Activated CD4-positive, alpha-beta T cell treated with anti-CD3 and anti-CD28 coated beads for 4 hours (primary cell): ENCODE results near the gene ETS1.
A peak's percentile ranks its signal among the peaks of the same experiment; 100 is the strongest.

Experiments used
- DNase-seq, 2 donors: peaks; one replicate each; pipeline ENCODE4 v3.0.0-alpha.2; 2020

ETS1 gene

DNA sequence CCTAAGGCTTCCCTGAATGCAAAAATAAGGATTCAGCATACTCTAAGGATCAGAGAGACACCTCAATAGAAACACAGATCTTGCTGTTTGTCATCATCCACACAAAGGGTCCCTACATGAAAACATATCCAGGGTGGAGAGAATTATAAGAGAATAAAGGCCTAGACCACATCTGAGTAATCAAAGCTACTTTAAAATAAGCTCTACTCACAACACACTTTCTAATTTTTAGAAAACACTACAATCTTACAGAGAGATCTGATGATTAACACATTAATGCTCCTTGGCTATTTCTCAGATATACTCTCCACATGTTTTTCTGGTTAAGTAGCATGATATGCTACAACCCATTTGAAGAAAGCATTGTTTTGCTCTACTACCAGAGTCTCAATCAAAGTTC is 108.2 kb downstream of the ETS1 start:
- no peak for DNase-seq

DNA sequence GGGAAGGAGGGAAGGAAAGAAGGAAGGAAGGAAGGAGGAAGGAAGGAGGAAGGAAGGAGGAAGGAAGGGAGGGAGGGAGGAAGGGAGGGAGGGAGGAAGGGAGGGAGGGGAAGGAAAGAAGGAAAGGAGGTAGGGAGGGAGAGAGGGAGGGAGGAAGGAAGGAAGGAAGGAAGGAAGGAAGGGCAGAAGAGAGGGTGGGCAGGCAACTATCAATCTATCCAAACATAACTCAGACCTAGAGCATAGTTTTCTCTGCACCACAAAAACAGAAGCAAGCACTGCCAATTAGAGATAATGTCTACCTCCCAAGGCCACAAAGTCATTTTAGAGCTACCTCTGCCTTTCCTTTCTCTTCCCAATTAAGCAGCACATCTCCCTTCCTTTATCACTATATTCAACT is 109.1 kb downstream of the ETS1 start:
- DNase-seq: no peak

DNA sequence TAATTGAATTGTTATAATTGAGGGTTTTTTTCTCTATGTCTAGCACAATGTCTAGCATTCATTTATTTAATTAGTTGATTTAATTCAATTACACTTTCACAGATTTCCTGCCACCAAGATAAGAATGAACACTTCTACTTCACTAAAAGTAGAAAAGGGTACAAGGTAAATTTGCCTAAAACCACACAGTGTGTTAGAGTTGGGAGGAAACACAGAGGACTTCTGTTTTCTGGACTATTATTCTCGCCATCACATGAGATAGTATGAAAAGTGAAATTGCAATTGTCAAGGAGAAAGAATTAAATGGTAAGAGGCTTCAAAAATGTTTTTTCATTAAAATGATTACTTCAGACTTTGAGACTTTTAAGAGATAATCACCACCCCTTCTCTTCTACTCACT is 109.5 kb downstream of the ETS1 start:
- DNase-seq: no peak

DNA sequence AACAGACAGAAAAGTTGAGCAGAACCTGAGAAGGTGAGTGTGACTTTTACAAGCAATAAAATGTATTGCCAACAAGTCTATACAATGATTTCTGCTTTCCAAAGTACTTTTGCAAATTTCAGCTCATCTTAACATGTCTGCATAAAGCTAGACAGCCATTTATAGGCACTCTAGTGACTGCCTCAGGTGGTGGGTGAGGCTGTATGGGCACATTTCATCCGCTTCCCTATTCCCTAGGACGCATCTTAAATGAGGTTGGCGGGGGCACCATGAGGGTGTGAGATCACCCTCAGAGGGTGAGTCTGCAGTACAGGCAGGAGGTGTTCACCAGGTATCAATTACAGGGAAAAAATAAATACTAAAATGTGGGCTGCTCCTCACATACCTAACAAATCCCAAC is 110.1 kb downstream of the ETS1 start:
- no peak for DNase-seq

DNA sequence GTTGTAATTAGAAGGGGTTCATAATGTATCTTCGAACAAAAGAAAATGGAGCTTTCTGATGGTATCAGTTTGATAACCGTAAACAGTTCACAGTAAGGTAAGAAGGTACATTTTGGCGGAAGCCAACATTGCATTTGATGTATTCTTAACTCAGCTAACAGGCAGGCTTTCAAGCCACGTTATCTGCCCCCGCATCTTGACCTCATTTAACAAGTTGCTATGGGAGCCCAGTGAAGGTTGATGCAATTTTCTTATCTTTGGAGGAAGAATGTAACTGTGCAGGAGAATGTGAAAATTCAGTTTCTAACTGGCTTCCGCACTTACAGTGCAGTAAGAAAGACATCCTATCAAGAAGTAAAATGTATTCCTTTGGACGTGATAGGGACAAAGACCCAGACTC is 110.6 kb downstream of the ETS1 start:
- DNase-seq: peak; percentile 73 to 74

DNA sequence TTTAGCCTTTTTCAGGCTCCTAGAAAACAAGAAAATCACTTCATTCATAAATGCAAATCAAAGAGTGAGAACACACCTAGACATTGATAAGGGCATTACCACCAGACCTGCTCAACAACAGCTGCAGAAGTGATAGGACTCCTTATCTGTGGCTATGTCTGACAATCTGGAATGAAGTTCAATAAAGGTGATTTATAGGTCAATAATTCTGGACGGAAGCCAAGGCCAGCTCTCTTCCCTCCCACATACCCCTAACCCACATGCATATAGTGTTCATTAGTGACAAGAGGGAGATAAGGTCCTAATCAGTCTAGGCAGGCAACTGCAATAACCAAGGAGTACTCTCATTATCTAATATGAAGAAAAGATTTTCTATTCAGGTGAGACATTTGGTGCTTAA is 111.3 kb downstream of the ETS1 start:
- no peak for DNase-seq

DNA sequence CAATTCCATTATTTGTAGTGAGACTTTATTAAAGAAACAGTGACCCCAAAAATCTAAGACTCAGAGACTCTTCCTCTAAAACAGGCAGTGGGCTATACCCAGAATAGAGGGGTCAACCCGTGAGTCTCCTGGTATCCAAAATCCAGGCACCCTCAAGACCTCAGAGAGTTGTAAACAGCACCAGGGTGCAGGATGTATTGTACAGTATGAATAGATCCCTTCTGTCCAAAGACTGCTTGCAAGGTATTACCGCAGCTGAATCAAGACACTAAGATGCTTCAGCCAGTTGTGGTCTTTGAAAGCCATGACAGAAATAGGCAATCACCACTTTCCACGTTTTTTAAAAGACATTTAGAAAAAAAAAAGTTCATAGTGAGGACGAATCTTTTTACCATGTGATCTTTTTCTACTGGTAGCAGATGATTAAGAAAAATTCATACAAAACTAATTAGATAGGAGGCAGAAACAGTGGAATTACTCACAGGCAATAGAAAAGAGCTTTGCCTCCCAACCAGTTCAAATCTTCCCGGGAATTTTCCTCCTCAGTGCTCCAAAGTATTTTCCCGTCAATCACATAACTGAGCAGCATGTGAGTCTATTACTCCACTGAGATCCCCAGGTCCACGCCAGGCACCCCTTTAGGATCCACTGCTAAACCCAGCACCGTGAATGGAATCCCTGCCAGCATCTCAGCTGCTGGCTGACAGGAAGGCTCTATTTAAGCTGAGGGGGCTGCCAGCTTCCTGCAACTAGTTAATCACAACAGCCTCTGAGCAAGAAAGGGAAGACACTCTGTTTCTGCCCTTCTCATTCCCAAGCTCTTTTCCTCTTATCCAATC is 113.1 kb downstream of the ETS1 start:
- DNase-seq: no peak

DNA sequence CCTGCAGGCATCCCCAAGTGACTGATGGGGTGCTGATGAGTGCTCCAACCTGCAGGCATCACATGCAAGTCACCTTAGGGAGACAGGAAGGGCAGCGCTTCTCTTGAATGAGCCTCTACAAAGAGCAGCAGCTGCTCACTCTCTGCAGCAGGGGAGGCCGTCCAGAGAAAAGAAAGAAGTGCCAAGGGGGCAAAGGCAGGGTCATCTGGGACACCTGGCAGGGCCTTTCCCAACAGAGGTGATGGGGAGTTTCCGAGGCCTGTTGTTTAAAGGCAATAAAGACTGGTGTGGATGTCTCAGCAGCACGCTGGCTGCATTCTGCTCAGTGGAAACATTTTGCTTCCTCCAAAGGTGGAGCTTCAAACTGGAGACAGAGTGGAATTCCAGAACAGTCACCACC is 113.7 kb downstream of the ETS1 start:
- no peak for DNase-seq

DNA sequence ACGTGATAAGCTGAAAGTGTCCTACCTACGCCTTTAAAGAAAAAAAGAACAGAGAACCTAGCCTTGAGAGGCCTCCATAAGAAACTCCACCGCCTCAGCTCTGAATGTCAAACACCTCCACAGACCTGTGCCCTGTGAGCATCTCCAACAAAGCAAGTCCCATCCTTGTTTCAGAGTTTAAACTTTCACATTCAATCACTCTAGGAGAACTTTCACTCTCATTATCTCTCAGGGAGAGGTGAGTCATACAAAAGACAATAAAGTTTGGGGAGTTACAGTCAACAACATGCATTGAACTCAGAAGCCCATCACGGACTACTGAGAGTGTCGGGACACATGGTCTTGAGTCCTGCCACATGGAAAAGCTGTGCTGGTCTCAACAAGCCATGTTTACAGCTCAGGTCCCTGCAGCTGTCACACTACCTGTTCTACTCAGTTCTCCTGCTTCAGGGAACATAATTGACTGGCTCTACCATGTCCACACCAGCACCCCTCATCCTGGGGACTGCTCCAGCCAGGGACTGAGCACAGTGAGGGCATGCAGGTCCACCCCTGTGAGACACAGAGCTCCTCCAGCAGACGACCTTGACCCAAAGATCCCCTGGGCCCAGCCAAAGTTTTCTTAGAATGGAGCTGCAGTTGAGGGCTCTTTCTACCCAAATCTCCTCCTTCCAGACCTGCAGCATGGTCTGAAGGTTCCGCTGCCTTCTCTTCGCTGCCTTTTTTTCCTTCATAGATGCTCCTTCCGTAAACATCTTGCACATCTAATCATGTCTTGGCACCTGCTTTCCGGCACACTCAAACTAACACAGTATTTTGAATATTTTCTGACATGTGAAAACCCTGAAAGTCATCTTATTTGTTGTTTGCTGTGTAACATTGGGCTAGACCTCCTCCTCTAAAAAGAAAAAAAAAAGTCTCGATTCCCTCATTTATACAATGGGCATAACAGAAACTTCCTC is 114.9 kb downstream of the ETS1 start:
- DNase-seq: peak; percentile 55 to 67

DNA sequence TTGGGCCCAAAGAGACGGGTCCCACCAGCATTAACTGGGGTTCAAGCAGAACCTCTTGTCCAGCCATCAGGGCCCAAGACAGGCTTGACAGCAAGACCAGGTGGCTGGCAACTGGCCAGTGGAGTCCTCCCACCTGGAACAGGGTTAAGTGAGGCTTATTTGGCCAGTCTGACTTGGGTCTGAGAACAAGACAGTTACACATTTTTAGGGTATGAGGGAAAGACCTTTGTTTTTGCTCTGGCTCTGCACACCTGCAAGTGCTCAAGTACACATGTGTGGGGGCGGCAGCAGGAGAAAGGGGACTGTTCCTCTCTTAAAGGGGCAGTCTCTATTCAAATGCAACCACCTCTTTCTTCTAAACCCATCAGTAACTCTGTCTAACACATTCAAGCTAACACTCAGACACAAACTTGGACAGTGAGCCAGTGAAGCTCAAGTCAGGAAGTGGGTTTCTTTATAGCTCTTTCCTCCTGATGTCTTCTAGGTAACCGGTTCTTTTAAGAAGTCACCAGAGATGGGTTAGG is 116.2 kb downstream of the ETS1 start:
- peak in 1 of 2 donors; percentile 52 for DNase-seq

DNA sequence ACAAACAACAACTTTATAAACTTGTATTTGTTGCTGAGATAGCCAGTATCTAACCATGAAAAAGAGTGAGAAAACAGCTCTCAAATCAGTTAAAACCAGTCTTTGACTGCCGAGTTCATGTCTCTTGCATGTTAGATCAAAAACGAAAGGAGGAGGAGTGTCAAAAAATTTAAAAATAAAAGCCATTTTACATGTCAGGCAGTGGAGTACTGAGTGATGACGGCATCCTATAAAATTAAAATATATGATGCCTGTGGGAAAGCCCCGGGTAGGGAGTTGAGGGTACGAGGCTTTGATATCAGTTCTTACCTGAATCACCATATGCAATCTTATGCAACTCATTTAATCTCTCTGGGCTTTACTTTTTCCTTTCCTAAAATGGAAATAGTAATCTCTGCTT is 117.3 kb downstream of the ETS1 start:
- DNase-seq: peak; percentile 47 to 59

DNA sequence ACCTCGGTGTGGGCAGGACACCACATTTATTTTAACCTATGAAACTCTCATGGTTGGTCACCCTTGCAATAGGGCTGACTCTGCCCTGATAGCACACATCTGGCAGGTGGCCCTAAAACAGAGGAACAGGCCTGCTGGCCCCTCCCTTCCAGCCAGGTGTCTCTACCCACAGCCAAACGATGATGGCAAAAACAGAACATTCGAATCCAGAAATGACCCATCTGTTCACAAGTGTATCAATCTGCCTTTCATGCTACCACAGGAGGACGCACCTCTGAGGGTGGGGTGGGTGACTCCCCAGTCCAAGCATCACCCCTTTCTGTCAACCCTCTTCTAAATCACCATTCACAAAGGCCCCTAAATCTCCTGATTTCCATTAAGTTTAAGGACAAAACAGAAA is 118.1 kb downstream of the ETS1 start:
- no peak for DNase-seq

DNA sequence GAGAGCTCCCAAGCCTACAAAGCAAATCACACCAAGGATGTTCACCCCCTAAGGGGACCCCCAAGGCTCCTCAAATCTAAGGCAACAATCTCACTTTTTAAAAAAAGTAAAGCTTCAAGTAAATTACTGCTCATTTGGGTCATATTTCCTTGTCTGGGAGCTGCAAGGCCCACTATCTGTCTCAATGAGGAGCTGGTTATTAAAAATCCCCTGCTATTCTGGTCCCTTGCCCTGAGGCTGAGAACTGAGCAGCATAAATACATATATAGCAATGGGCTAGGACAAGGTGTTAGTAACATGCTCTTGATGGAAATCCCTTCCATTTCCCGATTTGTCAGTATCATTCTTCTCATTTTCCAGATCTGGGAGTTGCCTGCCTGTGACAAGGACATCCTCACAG is 119.2 kb downstream of the ETS1 start:
- DNase-seq: no peak

DNA sequence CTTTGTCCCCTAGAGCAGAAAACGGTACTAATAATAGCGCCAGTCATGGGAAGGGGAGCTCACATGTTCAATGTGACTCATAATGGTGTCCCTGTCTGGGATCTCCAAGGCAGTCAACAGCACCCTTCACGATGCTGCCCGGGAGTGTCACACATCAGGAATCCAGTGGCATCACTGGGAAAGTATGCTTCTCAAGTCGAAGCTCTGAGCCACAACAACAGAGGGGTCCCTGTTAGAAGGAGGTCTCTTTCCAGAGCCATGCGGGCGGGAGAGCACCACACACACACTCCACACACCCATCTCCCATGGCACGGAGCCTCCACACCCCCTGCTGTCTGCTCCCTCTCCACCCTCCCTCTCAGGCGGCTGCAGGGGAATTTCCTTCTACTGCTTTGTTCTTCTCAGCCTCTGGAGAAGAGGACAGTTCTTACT is 119.7 kb downstream of the ETS1 start:
- DNase-seq: no peak

DNA sequence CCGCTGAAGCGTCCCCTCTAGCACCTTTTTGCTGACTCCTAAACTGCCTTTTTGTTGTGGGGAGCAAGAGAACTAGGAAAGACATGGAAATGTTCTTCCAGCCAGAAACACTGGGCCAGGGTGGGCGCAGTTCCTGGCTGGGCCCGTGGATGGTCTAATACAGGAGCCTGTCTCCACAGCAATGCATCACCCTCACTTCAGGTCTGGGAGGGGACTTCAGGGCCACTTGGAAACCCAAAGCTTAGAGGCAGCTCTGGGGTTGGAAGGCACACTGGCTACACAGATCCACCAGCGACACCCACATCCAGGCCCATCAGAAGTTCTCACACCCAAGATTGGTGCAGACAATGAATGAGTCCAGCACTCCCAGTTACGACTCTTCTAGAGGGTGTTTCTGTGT is 120.3 kb downstream of the ETS1 start:
- DNase-seq: no peak

DNA sequence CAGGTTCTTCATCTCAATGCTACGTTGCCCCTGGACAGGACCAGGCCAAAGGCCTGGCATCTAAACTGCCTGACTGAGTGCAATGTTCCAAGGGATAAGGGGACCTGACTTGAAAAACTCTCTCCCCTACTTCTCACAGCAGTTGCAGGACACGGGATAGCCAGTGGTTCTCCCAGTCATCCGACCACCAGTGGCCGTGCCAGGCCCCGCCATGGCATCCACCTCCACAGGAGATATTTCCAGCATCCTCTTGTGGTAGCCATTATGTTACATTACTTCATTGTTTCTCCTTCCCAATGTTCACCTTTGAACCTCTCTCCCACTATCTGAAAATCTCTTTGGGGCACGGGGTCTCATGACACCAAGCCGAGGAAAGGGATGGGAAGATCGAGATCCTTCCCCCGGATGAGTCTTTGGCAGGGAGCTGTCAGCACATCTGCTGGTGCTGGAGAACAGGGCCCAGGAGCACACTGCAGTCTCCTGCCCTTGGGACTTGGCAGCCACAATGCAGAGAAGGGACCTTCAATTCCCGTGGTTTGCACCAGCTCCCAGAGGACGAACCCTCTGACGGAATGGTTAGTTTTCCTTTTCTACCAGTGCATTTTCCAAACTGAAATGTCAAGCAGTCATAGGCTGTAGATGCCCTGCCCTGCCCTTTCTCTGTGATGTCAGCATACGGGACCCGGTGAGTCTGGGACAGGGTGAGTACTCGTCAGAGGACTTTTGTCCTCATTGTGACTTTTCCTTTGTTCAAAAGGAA is 121.2 kb downstream of the ETS1 start:
- peak in 1 of 2 donors; percentile 47 for DNase-seq

DNA sequence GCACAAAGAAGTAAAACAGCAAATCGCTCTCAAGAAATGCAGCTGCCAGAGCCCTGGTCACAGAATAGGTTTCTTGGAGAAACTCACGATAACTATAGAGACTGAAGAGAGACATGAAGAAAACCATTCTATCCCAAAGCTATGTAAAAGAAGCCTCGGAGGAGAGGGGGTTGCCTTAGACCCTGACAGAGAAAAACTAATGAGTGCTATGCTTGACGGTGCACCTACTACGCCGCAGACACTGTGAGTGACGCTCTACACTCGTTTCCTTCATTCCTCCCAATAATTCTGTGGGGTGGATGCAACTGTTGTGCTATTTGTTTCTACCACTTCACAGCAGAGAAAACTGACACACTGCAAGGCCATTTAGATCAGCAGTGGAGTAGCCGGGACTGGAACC is 121.8 kb downstream of the ETS1 start:
- no peak for DNase-seq

DNA sequence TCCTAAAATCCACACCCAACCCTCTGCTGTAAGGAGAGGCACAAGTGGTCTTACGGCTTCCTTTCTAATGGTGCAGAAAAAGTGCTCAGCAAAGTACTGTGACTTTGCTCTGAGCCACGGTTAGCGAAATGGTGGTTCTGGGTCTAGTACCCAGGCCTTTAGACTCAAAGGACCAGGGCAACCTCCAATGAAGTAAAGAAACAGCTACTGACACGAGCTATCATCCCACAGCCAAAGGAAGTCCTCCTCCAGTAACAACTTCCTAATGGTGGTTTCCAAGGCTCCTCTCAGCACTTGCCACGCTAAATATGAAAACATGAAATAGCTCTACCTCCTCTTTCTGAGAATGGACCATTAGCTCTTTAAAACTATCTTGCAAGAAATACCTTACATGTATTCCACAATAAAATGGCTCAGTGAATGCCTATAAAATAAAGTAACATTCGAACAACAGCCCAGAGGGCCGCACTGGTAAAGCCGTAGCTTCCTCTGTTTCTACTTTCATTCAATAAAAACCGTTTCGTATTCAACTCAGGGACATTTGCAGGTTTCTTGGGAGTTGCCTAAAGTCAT is 122.4 kb downstream of the ETS1 start:
- DNase-seq: no peak

DNA sequence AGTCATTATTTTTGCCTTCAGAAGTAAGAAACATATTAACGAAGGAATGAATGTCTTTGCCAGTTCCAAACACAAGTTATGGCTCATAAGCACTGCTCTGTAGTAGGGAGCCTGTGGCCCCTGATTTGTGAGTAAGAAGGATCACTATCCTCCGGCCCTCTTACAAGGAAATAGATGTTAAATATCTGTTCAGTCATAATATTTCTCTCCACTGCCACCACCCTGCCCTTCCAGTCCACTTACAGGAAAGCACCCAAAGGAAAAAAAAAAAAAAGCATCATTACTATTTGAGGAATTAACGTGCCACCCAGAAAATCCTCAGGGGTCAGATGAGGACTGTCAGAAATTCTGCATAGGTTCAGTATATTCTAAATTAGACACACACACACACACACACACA is 123.4 kb downstream of the ETS1 start:
- DNase-seq: no peak

DNA sequence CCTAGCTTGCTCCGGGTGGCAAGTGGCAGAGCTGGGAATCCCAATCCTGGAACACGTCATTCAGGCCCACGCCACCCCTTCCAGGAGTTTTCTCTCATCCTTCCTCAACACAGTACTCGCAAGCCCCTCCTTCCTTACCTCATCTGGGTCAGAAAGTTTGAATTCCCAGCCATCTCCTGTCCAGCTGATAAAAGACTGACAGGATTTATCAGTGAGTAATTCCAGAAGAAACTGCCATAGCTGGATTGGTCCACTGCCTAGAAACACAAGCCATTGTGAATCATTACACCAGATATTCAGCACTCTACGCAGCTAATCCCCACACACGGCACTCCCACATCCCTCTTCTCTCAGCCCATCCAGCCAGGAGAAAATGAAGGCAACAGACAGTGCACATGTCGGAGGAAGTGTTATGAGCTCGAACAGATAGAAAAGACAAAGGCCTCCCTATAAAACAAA is 124.0 kb downstream of the ETS1 start:
- no peak for DNase-seq

DNA sequence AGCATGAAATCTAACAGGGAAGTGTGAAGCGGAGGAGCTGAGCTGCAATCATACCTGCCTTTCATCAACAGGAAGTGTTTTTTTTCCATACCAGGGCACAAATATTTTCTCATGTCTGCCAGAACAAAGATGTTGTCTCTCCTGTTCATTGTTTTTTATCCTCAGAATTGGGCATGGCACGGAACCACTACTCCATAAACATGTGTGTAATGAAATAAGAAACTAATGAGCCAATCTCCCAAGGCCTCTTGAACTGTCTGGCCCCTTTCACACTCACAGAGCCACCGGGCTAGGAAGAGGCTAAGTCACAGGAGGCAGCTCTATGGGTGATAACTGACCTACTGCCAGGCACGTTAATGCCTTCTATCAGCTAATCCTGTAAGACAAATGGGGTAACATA is 124.4 kb downstream of the ETS1 start:
- no peak for DNase-seq

DNA sequence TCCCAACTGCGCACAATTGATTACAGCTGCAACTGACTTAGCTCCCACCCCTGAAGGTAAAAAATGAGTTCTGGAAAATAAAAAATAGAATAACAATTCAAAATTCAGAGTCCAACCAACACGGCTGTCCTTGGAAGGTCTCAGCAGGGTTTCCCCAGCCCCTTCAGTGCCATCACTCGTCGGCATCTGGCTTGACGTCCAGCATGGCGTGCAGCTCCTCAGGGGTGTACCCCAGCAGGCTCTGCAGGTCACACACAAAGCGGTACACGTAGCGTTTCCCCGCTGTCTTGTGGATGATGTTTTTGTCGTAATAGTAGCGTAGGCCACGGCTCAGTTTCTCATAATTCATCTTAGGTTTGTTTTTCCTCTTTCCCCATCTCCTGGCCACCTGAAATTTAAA is 125.2 kb downstream of the ETS1 start:
- no peak for DNase-seq
